ENCODE measurements around the gene C1QTNF7.

GRCh38 chr4:15416357-15417232 lies 11.2 kb upstream of the C1QTNF7 start:
- TF ChIP-seq CTCF (IDR thresholded peaks at IDR 0.05) (no peak), POLR2A (IDR thresholded peaks at IDR 0.05) (no peak), EP300 (IDR thresholded peaks at IDR 0.05) (no peak)

Measured in ovary (tissue), 3 donors.